H4 (cell line): ENCODE results near the gene KCNJ10. TPM values are rescaled to one million over a fixed set of nuclear protein-coding genes. Genes with fewer than 3 reads are reported as not detected.
"Not testable (repeated sequence)": the region's sequence is repeated elsewhere in the genome, so short reads cannot be mapped to it uniquely, and the experiment has no call there.

Experiments used
- DNase-seq: peaks from one replicate; pipeline ENCODE4 v3.0.0-alpha.2; 2015; ENCODE audit warnings: low spot score
- total RNA-seq: library from RNA; depleted of rRNA; stranded (reverse); fragments of >200 nt; shearing (Covaris generic); gene quantifications from 2 replicates; pipeline ENCODE4 v1.2.3, GENCODE V29; 2014

Gene KCNJ10
- total RNA-seq, 1 experiment from 2014 or later, result not detected

DNA sequence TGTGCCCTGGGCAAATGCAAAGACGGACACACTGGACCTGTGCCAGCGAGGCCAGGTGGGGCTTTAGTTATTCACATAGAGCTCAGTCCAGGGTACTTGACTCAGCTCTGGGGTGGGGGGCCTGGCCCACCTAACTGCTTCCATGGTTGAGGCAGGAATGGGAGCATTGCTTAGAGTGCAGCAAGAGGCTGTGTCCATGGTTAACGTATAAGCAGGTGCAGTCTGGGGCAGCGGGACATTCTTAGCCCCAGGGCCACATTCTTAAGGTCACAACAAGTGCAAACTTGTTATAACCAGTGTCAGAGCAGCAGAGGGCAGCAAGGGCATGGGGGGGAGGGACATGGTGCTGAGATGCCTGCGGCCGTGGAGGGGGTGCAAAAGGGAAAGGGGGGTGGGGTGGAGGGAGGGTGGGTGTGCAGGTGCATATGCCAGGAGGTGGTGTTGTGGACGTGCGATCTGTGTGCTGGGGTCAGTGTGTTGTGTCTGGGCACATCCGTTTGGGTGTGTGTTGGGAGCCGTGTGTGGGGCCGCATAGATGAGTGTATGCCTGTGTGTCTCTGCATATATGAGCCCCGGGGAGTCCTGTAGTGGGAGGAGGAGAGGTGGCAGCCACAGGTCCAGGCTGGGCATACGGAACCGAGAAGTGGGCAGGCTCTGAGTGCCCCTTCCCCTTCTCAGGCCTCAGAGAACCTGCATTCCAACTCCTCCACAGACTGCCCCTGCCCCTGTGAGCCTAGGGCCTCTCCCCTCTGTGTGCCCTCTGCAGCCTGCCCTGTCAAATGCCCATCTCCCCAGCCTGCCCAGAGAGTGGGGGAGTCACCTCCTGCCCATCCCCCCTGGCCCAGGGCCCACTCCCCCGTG, 8.4 kb downstream of the KCNJ10 start:
- no peak for DNase-seq

DNA sequence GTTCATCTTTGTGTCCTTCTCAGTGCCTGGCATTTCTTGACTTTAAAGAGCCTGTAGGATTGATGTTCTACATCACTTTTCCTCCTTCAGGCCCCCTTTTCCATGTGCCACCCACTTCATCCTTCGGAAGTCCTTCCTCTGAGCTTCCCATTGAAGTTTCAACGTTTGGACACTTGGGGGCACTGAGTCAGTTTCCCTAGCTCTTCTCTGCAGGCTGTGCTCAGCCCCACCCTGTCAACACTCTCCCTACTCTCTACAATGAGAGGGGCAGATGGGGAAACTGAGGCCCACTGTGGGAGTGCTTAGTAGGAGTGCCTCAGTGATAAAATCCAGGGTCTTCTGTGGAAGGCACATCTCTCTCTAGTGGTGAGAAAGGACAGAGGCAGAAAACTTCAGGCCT, 11.9 kb downstream of the KCNJ10 start:
- DNase-seq, result no peak

DNA sequence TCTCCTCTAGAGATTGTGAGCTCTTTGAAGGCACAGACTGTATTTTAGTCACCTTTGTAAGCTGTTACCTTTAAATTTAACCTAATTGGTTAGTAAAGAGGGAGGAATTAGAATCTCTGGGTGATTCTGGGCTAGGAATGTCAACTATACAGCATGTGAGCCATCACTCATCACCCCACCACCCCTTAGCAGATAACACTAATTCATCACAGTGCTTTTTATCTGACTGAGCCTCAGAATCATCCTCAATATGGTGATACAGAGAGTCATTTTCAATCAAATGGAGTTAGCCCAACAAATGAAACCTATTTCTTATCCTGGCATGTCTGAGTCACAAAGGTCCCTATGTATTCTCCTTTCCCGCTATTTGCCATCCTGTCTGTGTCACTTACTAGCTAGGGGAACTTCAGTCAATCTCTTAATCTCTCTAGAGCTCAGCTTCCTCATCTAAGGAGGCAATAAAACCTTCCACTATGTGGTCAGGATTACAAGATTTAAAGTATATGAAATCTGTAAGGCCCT, 13.3 kb downstream of the KCNJ10 start:
- DNase-seq, result no peak

DNA sequence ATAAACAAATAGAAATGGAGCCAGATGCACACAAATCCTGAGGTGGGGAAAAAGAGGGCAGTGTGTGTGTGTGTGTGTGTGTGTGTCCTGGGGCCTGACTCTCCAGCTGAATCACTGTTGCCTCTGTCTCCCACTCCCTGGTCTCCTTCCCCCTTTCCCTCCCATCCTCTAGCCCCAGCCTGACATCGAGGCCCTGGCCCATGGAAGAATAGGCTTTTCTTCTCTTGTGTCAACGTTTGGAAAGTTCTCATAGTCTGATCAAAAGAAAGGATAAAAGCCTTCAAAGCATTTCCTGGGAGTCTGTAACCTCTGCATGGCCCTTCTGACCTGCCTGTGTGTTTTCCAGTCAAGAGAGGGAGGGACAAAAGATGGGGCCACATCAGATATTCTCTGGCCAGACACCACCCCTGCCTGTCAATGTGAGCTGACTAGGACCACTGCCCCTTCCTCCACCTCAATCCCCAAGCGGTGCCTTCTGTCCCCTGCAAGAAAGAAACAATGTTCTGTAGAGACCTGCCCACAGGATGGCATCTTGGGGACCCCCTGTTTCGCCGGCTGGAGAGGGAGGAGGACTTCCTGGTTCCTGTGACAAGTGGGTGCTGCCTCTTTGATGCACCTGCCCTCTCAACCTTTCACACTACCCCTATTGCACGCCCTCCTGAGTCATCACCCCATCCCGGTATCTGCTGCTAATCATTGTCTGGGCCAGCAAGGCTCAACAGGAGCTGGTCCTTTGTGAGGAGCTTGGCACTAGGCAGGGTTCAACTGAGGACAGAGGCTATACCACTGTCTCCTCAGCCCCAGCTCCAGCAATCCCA, 16.2 kb downstream of the KCNJ10 start:
- DNase-seq, result no peak

DNA sequence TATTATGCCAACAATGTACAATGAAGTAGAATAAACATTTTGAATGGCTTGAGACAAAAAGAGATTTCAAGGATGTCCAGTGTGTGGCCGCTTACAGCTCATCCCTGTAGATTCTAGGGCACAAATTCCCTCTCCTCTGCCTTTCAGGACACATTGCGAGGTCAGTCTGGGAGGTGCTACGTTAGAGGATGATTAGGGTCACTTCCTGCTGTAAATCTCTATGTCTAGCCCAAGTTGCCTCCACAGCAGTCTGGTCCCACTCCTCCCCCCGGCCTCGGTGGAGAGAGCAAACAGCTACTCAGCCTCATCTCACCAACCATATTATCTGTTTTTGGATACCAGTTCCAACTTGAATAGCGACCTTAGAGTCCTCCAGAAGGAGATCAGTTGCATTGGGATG, 17.0 kb downstream of the KCNJ10 start:
- DNase-seq, result no peak

DNA sequence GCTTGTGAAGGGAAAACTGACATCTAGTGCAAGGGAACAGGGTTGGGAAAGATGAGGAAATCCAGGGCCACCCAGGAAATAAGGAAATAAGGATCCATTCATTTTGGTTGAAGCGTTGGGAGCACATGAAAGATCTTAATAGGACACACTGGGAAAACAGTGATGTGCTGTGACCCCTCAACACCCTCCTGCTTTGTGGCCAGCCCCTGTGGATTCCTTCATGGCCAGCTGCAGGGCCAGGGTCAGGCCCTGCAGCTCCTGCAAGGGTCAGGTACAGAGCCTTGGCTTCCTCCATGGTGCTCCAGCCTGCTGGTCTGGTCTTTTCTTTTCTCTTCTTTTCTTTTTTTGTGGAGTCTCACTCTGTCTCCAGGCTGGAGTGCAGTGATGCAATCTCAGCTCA, 19.3 kb downstream of the KCNJ10 start:
- DNase-seq, result no peak

DNA sequence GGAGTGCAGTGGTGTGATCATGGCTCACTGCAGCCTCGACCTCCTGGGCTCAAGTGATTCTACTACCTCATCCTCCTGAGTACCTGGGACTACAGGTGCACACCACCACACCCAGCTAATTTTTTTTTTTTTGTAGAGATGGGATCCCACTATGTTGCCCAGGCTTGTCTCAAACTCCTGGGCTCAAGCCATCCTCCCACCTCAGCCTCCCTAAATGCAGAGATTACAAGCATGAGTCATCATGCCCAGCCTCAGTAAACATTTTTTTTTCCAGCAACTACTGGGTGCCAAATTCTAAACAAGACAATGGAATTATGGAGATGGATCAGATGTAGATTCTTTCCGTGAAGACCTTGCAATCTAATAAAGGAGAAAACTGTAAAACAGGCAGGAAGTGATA, 19.8 kb downstream of the KCNJ10 start:
- not testable (repeated sequence) for DNase-seq

DNA sequence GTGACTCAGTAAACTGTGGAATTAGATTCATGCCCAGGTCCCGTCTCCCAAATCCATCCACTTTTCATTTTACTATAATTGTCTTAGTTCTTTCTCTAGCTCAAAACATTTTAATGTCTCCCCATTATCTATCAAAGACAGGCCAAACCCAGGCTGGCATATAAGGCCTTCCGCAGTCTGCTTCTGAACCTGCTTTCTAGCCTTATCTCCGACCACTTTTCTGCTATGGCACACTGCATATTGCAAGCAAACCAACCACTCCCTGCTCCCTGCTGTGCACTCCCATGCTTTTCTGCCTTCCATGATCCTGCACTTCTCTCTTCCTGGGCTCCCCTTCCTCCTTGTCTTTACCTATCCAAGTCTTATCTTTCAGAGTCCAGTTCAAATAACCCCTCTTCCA, 20.9 kb downstream of the KCNJ10 start:
- DNase-seq, result no peak

DNA sequence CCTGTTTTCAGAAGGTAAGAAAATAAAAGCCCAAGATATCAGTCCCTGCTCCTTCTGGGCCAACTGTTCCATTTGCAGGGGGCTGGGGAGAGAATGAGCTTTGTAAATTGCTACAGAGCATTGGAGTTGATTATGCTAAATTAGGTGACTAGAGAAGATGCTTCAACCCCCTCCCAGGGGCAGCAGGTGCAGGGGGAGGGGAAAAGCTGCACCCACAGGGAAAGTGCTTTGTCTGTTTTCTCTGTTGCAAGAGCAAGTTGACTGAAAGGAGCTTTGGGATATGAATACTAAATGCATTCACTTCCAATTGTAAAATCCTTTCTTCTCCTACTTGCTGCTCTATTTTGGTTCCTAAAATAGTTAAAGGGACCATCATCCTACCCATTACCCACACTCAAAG, 21.6 kb downstream of the KCNJ10 start:
- DNase-seq, result no peak

DNA sequence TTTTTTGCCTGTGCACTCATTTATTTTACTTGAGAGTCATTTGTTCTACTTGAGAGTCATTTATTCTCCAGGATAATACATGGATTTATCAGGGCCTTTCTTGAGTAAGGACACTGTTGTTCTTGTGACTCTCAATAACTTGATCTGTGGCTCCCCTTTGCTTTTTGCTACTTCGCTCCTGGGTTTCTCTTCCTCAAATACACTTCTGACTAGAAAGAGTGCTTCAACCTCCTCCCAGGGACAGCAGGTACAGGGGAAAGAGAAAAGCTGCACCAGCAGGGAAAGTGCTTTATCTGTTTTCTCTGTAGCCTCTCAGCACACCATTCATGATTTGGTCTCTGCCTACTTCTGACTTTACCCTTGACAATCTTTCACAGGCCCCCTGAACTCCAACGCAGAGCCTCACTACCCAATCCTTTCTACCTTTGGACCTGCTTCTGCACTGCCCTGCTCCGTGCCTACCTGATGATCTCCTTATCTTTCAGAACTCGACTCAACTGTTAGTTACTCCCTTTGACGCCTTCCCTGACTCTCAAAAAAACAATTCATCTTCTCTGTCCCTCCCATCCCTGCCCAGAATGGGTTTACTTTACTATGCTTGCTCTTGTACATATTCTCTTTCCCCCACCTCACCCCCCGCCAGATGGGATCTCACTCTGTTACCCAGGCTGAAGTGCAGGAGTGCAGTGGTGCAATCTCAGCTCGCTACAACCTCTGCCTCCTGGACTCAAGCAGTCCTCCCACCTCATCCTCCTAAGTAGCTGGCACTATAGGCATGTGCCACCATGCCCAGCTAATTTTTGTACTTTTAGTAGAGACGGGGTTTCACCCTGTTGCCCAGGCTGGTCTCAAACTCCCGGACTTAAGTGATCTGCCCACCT, 22.6 kb downstream of the KCNJ10 start:
- no peak for DNase-seq

DNA sequence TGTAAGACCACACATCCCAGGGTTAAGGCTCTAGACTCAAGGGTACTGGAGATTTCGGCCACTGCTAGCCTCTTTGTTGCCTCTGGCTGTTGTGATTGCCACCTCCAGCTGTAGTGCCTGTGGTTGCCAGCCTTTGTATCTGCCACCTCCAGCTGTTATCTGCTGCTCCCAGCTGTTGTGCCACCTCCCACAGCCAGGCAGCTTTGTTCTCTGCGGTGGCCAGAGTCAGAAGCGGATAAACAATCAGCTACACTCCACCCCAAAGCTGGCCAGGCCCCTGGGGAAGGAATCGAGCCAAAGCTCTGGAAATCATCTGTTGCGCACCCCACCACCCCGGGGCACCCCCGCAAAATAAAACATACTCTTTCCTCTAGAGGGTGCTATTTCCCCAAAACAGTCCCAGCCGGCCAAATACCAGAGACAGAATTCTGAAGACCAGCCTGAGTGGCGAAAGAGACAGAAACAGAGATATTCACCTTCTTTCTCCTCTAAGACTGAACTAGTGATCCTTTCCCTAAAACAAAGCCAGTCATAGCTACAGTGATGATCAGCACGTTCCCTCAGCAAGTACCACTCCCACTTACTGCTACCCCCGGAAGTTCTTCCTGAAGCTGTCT, 23.4 kb downstream of the KCNJ10 start:
- peak; percentile 74 for DNase-seq

DNA sequence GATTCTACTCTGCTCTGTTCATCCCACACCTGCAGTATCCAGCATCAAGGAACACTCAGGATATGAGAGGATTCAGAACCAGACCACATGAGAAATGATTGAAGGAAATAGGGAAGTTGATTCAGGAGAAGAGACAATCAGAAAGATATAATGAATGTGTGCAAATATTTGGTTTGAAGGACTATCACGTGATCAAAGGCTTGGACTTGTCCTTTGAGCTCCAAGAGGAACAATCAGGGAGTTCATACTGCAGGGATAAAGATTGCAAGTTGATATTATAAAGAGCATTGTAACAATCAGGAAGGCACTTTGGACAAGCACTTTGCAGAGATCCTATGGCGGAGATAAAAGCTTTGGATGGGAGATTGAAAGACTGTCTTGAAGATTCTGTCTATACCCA, 24.3 kb downstream of the KCNJ10 start:
- DNase-seq, result no peak

DNA sequence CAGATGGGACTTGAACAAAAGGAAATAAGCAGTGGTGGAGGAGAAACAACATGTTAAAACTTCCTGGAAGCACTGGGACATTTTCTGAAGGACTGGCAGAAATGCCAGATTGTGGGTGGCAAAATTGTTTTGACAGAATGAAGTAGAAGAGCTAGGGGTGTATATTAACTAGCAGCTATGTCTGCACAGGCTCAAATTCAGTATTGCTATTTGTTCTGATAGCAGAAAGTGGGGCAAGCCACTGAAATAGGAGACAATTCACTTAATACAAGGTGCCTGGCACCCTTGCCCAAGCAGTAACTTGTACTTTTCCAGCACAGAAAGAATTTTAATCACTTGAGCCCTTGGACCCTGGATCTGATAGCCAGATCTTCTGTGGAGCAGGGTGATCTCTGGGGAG, 26.4 kb downstream of the KCNJ10 start:
- no peak for DNase-seq

DNA sequence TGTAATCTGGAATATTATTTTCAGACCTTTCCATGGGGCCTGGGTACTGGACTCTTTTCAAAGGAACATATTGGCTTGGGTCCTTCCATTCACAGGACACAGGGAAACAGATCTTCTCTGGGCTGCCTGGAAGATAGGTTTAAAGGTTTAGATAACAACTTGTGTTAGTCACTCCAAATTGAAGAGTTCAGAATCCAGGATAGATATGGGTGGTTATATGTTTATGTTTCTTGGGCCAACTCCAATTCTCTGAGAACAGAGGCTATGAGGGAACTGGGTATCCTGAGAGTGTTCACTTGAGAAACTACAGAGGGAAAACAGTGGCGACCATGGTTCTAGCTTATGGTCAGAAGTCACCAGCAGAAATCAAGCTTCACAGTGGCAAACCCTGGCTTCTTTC, 29.5 kb downstream of the KCNJ10 start:
- DNase-seq, result no peak

DNA sequence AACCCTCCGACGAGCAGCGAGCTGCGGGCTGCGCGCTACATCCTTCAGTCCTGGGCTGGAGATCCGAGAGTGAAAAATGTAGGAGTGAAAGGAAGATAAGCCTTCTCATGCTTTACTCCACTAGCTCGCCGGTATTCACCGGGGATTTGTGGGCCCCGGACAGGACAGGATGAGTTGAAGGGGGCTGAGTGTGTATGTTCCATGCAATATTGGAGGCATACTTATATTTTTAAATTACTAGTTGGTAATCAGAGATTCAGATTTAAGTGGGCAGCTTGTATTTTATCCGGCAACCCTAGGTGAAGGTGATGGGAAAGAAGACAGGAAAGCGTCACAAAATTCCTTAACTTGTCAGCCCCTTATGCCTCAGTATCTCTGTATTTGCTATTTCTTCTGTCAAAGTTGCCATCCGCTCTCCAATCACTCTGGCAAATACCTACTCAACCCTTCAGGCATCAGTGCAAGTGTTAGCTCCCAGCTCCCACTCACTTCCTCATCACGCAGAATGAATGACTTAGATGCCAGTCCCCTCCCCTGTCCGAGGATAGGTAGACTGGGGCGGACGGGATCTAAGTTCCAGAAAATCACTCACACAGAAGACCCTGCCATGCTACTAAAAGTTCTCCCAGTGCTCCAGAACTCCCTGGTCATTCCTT, 37.7 kb downstream of the KCNJ10 start:
- no peak for DNase-seq

DNA sequence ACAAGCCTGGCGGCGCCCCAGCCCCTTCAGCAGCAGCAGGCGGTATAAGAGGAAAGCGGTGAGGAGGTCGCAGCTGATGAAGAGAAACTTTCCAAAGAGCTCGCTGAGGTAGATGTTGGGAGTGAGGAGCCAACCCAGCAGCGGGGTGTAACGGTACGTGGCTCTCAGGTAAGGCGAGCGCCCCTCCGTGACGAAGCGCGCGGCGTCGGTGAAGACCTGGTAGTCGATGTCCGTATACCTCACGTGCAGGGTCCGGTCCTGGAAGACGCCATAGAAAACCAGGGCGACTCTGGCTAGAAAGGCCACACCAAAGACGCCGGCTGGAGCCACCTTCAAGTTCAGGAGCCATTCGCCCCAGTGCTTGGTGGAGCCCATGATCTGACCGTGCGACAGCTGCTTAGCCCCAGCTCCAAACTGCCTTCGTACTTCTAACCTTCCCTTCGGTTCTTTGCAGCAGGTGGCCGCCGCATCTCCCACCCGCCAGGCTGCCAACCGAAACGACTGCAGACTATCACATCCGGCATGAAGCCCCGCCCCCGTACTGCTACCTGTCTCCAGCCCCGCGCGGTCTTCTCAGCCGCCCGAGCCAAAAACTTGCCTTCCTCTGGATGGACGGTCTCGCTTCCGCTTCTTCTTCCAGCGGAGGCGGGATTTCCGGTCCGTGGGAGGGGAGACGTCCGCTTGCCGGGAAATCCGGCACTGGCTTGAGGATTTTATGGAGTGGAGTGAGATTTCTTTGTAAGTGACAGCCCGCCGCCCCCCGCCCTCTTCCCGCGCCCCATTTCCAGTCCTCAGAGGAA, 38.4 kb downstream of the KCNJ10 start, which contains the start of gene PIGM:
Gene PIGM, minus strand, starts transcription at position 626 of the 800 bp plus-strand sequence. Its CDS starts 251 bp downstream, at position 375.
- peak; percentile 92 for DNase-seq

DNA sequence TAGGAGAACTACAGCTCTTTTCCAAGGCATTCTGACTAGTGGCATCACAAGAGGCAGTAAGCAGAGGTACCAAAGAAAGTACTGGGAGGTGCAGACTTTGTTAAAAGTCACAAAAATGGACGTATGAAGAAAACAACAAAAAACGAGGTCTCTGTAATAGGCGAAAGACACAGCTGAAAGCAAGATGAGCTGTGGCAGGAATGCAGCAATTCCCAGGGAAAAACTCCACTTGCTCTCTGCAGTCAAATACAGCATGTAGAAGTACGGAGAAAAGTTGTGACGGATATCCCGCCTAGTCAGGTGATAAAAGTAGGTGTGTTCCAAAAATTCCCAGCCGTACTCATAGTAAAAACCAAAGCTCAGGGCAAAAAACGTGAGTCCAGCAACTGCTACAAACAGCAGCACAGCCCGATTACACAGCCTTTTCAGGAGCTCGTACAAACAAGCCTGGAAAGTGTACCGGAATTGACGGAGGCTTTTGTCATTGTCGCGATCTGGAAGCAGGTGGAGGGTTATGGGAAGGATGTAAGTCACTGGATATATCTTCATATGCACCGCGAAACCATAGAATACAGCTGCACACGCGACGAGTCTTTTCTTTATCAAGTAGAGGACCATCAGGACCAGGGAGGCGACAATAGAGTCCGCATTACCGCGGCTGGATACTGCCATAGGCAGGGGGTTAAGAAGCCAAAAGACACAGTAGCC, 39.1 kb downstream of the KCNJ10 start:
- no peak for DNase-seq

DNA sequence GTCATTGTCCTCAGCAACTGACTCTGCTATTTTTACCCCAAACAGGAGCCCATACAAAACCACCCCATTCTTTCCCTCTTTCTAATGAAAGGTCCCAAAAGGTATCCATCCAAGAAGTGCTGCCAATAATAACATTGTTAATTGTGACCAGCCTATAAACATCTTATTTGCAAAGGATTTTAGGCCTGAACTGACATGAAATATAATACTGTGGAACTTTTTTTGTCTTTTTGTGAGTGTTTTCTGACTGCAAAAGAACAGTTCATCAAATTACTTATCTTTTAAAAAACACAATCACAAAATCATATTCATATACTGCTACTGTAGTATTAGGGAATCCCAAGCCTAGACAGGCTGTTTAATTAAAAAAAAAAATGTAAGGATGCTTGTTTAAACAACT, 41.5 kb downstream of the KCNJ10 start:
- no peak for DNase-seq

DNA sequence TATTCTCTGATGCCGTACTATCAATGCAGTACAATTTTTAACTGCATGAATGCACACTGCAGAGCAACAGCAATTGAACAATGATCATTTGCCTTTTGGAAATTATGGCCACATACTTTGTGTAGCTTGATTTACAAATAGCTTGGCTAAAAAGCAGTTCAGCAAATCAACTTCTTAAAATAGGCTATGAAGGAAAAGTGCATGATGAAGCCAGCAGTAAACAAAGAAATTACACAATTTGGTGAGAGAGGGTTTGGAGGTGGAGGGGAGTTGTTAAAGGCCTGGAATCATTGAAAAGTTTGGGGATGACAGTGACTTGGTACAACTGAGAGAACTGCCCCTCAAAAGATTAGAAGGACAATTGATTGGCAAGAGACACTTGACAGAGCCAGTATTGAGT, 44.6 kb downstream of the KCNJ10 start:
- DNase-seq, result no peak
